Brain microvascular endothelial cell (primary cell): ENCODE measurements around the gene RBMS3.
A peak's percentile ranks its signal among the peaks of the same experiment; 100 is the strongest.
"Not testable (repeated sequence)": the region's sequence is repeated elsewhere in the genome, so short reads cannot be mapped to it uniquely, and the experiment has no call there.

Source experiments
- DNase-seq: peaks from one replicate; pipeline ENCODE4 v3.0.0-alpha.2; 2020
- H3K27ac ChIP-seq: fragments of 250-450 bp; sonication (Bioruptor Pico); 2 replicates; pipeline ENCODE4 v1.5.1; 2020; ENCODE audit warnings: mild to moderate bottlenecking, moderate library complexity
- H3K27me3 ChIP-seq: fragments of 250-450 bp; sonication (Bioruptor Pico); replicated peaks from 2 replicates; pipeline ENCODE4 v1.5.1; 2020; ENCODE audit warnings: mild to moderate bottlenecking
- H3K36me3 ChIP-seq: fragments of 250-450 bp; sonication (Bioruptor Pico); replicated peaks from 2 replicates; pipeline ENCODE4 v1.5.1; 2020; ENCODE audit warnings: mild to moderate bottlenecking
- H3K4me3 ChIP-seq: 2 replicates; pipeline ENCODE4 v1.5.1; 2011; ENCODE audit warnings: low read depth, mild to moderate bottlenecking, control low read depth, low read length, moderate library complexity
- CTCF ChIP-seq: IDR thresholded peaks from 2 replicates; pipeline ENCODE4 v1.5.1; 2011; ENCODE audit warnings: low read depth, mild to moderate bottlenecking, moderate library complexity, low read length, control low read depth, inconsistent platforms; ENCODE audit errors: missing control alignments
- in situ Hi-C: cut with HindIII; loops from 2 replicates; pipeline ENCODE4 v1.10.0; 2017; ENCODE audit warnings: low sequenced_read_pairs, low pct_ligation_motif_present

Gene RBMS3

DNA sequence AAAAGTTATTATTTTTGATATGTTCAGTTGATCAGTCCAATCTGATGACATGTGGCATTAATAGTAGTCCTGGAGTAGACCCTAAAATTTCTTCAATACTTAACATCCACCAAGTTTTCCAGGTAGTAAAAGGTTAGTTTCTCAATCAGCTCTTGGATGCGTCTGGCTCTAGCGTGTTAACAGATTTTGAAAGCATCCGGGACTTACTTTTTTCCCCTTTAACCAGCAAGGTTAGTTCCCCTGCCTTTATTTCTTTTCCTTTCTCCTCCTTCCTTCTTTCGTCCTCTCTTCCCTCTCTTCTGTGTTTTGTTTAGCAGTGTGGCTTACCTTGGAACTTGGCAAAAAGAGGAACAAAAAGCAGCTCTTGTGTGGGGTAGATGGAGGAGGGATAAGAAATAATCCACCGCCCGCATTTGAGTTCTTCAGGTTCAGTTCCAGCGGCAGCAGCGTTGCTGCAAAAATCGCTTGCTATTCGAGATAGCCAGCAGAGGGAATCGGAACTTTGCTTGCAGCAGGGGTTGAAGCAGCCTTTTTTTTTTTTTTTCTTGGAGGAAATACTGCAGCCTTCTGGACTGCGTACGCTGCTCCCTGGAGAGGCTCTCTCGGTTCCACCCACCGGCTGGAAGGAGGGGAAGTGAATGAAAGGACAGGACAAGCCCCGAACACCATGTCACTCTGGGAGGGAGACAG is at the start of gene RBMS3:
Gene RBMS3 (plus strand): TSS at position 668 of the 690 bp plus-strand sequence.
- DNase-seq, result peak; percentile 88
- peak; percentile 75 for TF ChIP-seq CTCF
- in situ Hi-C loops, result loop anchor here (25.0 kb wide), 1 partner anchor 482 kb away; no protein-coding TSS in a partner anchor

DNA sequence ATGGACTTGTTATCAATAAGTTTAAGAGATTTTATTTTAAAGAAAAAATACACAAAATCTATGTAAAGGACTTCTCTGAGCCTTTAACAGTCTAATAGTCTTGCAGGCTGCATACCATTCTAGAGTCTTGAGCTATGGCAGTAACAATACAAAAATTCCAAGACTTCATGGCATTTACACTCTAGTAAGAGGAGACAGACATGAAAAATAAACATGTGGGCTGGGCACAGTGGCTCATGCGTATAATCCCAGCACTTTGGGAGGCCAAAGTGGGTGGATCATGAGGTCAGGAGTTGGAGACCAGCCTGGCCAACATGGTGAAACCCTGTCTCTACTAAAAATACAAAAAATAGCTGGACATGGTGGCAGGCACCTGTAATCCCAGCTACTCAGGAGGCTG is 47.7 kb upstream of the RBMS3 start:
- H3K27ac ChIP-seq, H3K4me3 ChIP-seq, in situ Hi-C loops, H3K27me3 ChIP-seq, H3K36me3 ChIP-seq: not testable (repeated sequence)
- DNase-seq, result peak; percentile 34

More for the DNA sequence above, at the start of gene RBMS3:
- Histone ChIP-seq H3K27me3 (no peaks in the 10 kb centered on the region), H3K27ac (peak within 1 kb of the TSS; percentile 93), H3K4me3 (peak within 1 kb of the TSS; percentile 78), H3K36me3 (no peaks in the 10 kb centered on the region)

DNA sequence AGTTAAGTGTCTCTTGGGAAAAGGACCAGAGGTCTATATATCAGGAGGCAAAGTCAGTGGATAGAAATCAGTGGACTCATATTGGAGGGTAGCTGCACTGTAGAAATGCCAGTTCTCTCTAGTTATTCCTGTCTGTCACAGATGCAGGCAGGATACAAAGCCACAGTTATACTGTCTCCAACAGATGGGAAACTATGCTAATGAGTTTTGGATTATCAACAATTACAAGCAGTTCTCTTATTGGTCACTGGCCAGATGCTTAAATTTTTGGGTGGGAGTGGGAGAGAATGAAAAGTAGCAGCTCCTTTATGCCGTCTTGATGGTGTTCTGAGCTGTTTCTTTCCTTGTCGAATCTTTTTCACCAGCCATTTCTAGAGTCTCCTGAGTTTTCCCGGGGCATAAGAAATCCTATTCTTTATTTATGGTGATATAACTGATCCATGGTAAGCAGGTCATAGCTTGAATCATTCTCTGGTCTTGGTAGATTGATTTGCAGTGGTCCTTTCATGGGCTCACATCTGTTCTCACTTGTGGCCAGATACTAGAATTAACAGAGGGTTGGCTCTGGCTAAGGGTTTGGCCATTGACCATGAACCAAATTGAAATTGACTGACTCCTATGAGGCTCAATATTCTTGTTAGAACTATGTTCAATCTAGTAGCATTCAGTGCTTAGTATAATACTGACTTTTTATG is 44.6 kb upstream of the RBMS3 start:
- Histone ChIP-seq H3K36me3 (no peaks in the 10 kb centered on the region), H3K4me3 (no peak overlapping the region), H3K27me3 (no peaks in the 10 kb centered on the region), H3K27ac (no peak overlapping the region)
- TF ChIP-seq CTCF, result no peak
- DNase-seq, result no peak
- in situ Hi-C loops, result no loop called here

GRCh38 chr3:29239376-29239775 is 41.5 kb upstream of the RBMS3 start:
- H3K4me3 ChIP-seq, result no peak overlapping the region
- no peak for TF ChIP-seq CTCF
- in situ Hi-C loops, result no loop called here

DNA sequence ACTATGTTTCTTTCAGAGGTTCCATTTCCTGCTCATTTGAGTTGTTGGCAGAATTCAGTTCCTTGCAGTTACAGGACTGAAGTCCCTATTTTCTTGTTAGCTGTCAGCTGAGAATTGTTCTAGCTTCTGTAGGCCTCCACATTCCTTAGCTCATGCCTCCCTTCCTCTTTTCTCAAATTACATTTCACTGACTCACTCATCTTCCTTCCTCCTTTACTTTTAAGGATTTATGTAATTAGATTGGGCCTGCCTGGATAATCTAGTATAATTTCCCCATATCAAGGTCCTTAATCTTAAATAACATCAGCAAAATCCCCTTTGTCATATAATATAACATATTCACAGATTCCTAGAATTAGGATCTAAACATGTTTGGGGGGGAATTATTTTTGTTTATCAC is 40.6 kb upstream of the RBMS3 start:
- no peaks in the 10 kb centered on the region for H3K36me3 ChIP-seq
- no peak overlapping the region for H3K4me3 ChIP-seq
- TF ChIP-seq CTCF, result no peak
- in situ Hi-C loops, result no loop called here
- no peaks in the 10 kb centered on the region for H3K27me3 ChIP-seq
- peak overlapping the region; percentile 49 for H3K27ac ChIP-seq
- peak; percentile 45 for DNase-seq

More at GRCh38 chr3:29239376-29239775, 41.5 kb upstream of the RBMS3 start:
- Histone ChIP-seq H3K27ac (no peak overlapping the region), H3K27me3 (no peaks in the 10 kb centered on the region), H3K36me3 (no peaks in the 10 kb centered on the region)
- DNase-seq, result peak; percentile 31

DNA sequence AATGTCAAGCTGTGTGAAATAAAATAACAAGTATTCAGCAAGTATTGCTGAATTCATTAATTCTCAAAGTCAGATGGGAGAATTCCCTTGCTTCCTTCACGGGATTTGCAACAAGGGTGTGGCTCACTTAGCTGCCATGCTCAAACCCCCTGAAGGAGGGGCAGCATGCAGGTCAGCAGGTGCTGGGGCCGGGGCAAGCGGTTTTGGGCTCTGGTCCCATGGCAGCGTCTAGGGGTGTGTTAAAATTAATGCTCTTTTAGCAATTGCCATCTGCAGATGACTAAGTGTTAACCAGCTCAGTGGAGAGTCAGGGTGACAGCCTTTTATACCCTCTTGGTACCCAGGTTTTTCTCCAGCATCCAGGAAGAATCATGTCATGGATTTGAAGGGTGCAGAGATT is 40.0 kb upstream of the RBMS3 start:
- DNase-seq, result no peak
- in situ Hi-C loops, result no loop called here
- H3K27me3 ChIP-seq, result no peaks in the 10 kb centered on the region
- H3K4me3 ChIP-seq, result no peak overlapping the region
- no peak overlapping the region for H3K27ac ChIP-seq
- H3K36me3 ChIP-seq, result no peaks in the 10 kb centered on the region
- TF ChIP-seq CTCF, result no peak
